Measurements from ENCODE around the gene WRAP73. TPM values are rescaled to one million over a fixed set of nuclear protein-coding genes. Genes with fewer than 3 reads are reported as not detected.

WRAP73 gene
- total RNA-seq, 1 donor from 2014 or later, result 30.1 TPM

- intact Hi-C loops (cut with micrococcal nuclease), result no loop called here
- Mint-ChIP-seq H3K27ac (no peak overlapping the region), H3K4me1 (peaks cover 4% of the 10 kb centered on the region), H3K27me3 (no peaks in the 10 kb centered on the region), H3K36me3 (ENCODE audit: low read depth) (no peaks in the 10 kb centered on the region), H3K4me3 (no peak overlapping the region), H3K9me3 (no peaks in the 10 kb centered on the region)
- ChIA-PET CTCF (no interaction called here), POLR2A (no interaction called here)
- DNase-seq, result no peak
- no peak for ATAC-seq (ENCODE audit: low read depth)
- TF ChIP-seq CTCF (IDR thresholded peaks at IDR 0.05), result no peak
Measured at GRCh38 chr1:3590951-3591865, 58.7 kb downstream of the WRAP73 start.

GRCh38 chr1:3590139-3590763, 59.7 kb downstream of the WRAP73 start:
- ChIA-PET CTCF (no interaction called here), POLR2A (no interaction called here)
- Mint-ChIP-seq H3K4me3 (no peak overlapping the region), H3K27ac (no peak overlapping the region), H3K27me3 (no peaks in the 10 kb centered on the region), H3K36me3 (ENCODE audit: low read depth) (no peaks in the 10 kb centered on the region), H3K4me1 (peaks cover 4% of the 10 kb centered on the region), H3K9me3 (no peaks in the 10 kb centered on the region)
- DNase-seq, result no peak
- no peak for TF ChIP-seq CTCF (IDR thresholded peaks at IDR 0.05)
- no peak for ATAC-seq (ENCODE audit: low read depth)
- intact Hi-C loops (cut with micrococcal nuclease), result no loop called here

- ATAC-seq (ENCODE audit: low read depth) (no peak), DNase-seq (no peak)
- no peaks in the 10 kb centered on the region for H3K27me3 Mint-ChIP-seq
- no peak overlapping the region for H3K27ac Mint-ChIP-seq
- intact Hi-C loops (cut with micrococcal nuclease), result no loop called here
- TF ChIP-seq CTCF (IDR thresholded peaks at IDR 0.05), result no peak
- POLR2A ChIA-PET, result no interaction called here
- no peaks in the 10 kb centered on the region for H3K36me3 Mint-ChIP-seq (ENCODE audit: low read depth)
- H3K4me1 Mint-ChIP-seq, result no peaks in the 10 kb centered on the region
- H3K4me3 Mint-ChIP-seq, result no peak overlapping the region
- CTCF ChIA-PET, result no interaction called here
- H3K9me3 Mint-ChIP-seq, result no peaks in the 10 kb centered on the region
Measured at GRCh38 chr1:3588395-3588794, 61.5 kb downstream of the WRAP73 start.

- Mint-ChIP-seq H3K27me3 (no peaks in the 10 kb centered on the region), H3K4me1 (no peaks in the 10 kb centered on the region), H3K9me3 (no peaks in the 10 kb centered on the region), H3K27ac (no peak overlapping the region), H3K4me3 (no peak overlapping the region), H3K36me3 (ENCODE audit: low read depth) (no peaks in the 10 kb centered on the region)
- intact Hi-C loops (cut with micrococcal nuclease), result no loop called here
- TF ChIP-seq CTCF (IDR thresholded peaks at IDR 0.05), result no peak
- CTCF ChIA-PET, result interaction anchor here (1.0 kb wide), 1 partner anchor 137 kb away, joined by 3 read pairs; no protein-coding TSS in a partner anchor
- no peak for DNase-seq
- ATAC-seq (ENCODE audit: low read depth), result no peak
- POLR2A ChIA-PET, result no interaction called here
Measured at GRCh38 chr1:3586986-3587759, 62.7 kb downstream of the WRAP73 start.

Measured in activated B cell treated with CpG ODN at 0.5 μM for 24 hours (primary cell).